Muscle of leg (tissue), 9 donors: ENCODE results near the gene OR7C1. TPM values are rescaled to one million over a fixed set of nuclear protein-coding genes. Genes with fewer than 3 reads are reported as not detected.

Experiments used
- polyA plus RNA-seq, 8 donors: library from polyadenylated mRNA; unstranded; fragments of 120-200 nt; gene quantifications; one replicate each; pipeline versions ENCODE4 v1.2.1 to v1.2.3, GENCODE V29; 2013; ENCODE audit warnings: inconsistent platforms in 1 of 8, low replicate concordance in 1 of 8; ENCODE audit not compliant: insufficient read length in 8 of 8, insufficient read depth in 1 of 8
- total RNA-seq: library from RNA; stranded (reverse); fragments of 120-200 nt; gene quantifications from one replicate; pipeline ENCODE4 v1.2.4, GENCODE V29; 2013

The OR7C1 gene
- total and polyA plus RNA-seq, 9 donors: 0.04 to 0.29 (median 0.15) TPM

Other genes starting within 250 kb of the OR7C1 start
- gene ADGRE3, start 160.3 kb downstream of the OR7C1 start, total RNA-seq: 0.04 TPM
- gene ADGRE3, start 160.3 kb downstream of the OR7C1 start, polyA plus RNA-seq: under 1 TPM in 3 of 8 donors, not detected in 5; 0.05 to 0.15 (median 0.11) TPM
- 18.2 TPM for gene ZNF333, start 145.1 kb downstream of the OR7C1 start, total RNA-seq
- gene ZNF333, start 145.1 kb downstream of the OR7C1 start, polyA plus RNA-seq: 10 to 100 TPM; 12.2 to 25.5 (median 17.6) TPM
- gene ADGRE2, start 56.6 kb downstream of the OR7C1 start, total RNA-seq: 0.31 TPM
- 1 to 10 TPM in 1 of 8 donors, under 1 TPM in 7; 0.22 to 3.6 (median 0.51) TPM for gene ADGRE2, start 56.6 kb downstream of the OR7C1 start, polyA plus RNA-seq
- gene OR7A5, start within 50 bp of the OR7C1 start, total RNA-seq: not detected
- under 1 TPM in 3 of 8 donors, not detected in 5; 0.05 to 0.50 (median 0.44) TPM for gene OR7A5, start within 50 bp of the OR7C1 start, polyA plus RNA-seq
- gene OR7A10, start 13.7 kb upstream of the OR7C1 start, total RNA-seq: not detected
- not detected for gene OR7A10, start 13.7 kb upstream of the OR7C1 start, polyA plus RNA-seq
- gene OR7A17, start 50.9 kb upstream of the OR7C1 start, total RNA-seq: not detected
- under 1 TPM in 1 of 8 donors, not detected in 7; 0.12 TPM for gene OR7A17, start 50.9 kb upstream of the OR7C1 start, polyA plus RNA-seq
- not detected for gene OR7C2, start 106.3 kb upstream of the OR7C1 start, total RNA-seq
- gene OR7C2, start 106.3 kb upstream of the OR7C1 start, polyA plus RNA-seq: not detected
- 0.09 TPM for gene SLC1A6, start 144.7 kb upstream of the OR7C1 start, total RNA-seq
- 1 to 10 TPM in 1 of 8 donors, under 1 TPM in 6, not detected in 1; 0.13 to 3.3 (median 0.29) TPM for gene SLC1A6, start 144.7 kb upstream of the OR7C1 start, polyA plus RNA-seq
- gene CASP14, start 214.3 kb upstream of the OR7C1 start, total RNA-seq: not detected
- under 1 TPM in 5 of 8 donors, not detected in 3; 0.04 to 0.17 (median 0.12) TPM for gene CASP14, start 214.3 kb upstream of the OR7C1 start, polyA plus RNA-seq
- not detected for gene OR1I1, start 247.0 kb upstream of the OR7C1 start, total RNA-seq
- under 1 TPM in 4 of 8 donors, not detected in 4; 0.04 to 0.19 (median 0.05) TPM for gene OR1I1, start 247.0 kb upstream of the OR7C1 start, polyA plus RNA-seq